Body of pancreas (tissue), 4 donors: Measurements from ENCODE around the gene EMSY. TPM values are rescaled to one million over a fixed set of nuclear protein-coding genes. Genes with fewer than 3 reads are reported as not detected.

Source experiments
- ATAC-seq: fragments of 150-250 bp; one replicate; pipeline ENCODE4 v1.9.1; 2016
- DNase-seq, 4 donors: peaks; one replicate each; pipeline ENCODE4 v3.0.0-alpha.2; 2019
- H3K27ac ChIP-seq, 4 donors: fragments of 200-600 bp; sonication (generic); 1 replicate in 3 of 4; 2 replicates in 1 of 4; pipeline versions ENCODE4 v1.5.1 to v1.6.1; 2016 to 2019; ENCODE audit warnings: mild to moderate bottlenecking in 1 of 4, mixed read lengths in 1 of 4, moderate library complexity in 1 of 4
- H3K27me3 ChIP-seq, 2 donors: fragments of 200-600 bp; sonication (generic); one replicate each; pipeline ENCODE4 v1.6.0; 2016; ENCODE audit warnings: mild to moderate bottlenecking in 1 of 2
- H3K36me3 ChIP-seq, 2 donors: fragments of 200-600 bp; sonication (generic); replicated peaks in 1 of 2; 2 replicates each; pipeline ENCODE4 v1.5.1; 2016; ENCODE audit warnings: low read depth in 2 of 2; ENCODE audit not compliant: insufficient read depth in 1 of 2
- H3K4me1 ChIP-seq: fragments of 200-600 bp; sonication (generic); one replicate; pipeline ENCODE4 v1.6.0; 2016
- H3K4me3 ChIP-seq, 2 donors: fragments of 200-600 bp; sonication (generic); 1 replicate in 1 of 2; 2 replicates in 1 of 2; pipeline ENCODE4 v1.5.1; 2016 to 2019
- H3K9me3 ChIP-seq, 3 donors: fragments of 200-600 bp; sonication (generic); 1 replicate in 2 of 3; 2 replicates in 1 of 3; pipeline ENCODE4 v1.5.1; 2016
- POLR2A ChIP-seq, 3 donors: fragments of 450-650 bp; IDR thresholded peaks; one replicate each; pipeline ENCODE4 v1.6.1; 2016; ENCODE audit warnings: antibody characterized with exemption in 3 of 3, mild to moderate bottlenecking in 2 of 3
- WGBS, 2 donors: methylation state at CpG; one replicate each; pipeline ENCODE4 v1.1.5; 2017; 5-methylcytosine and 5-hydroxymethylcytosine counted together
- intact Hi-C: fragments of 100-400 bp; cut with DNase I; formaldehyde crosslinking; loops from one replicate; pipeline ENCODE4 v1.15.1; 2023
- total RNA-seq, 2 donors: library from RNA; depleted of rRNA; stranded (reverse); fragments of >200 nt; gene quantifications; one replicate each; pipeline ENCODE4 v1.1.0, GENCODE V29; 2016
- TF ChIP-seq, protein P1 (sequence below), 7 experiments: fragments of 450-650 bp in 4 of 7; fragments of 200-600 bp in 3 of 7; sonication (generic) in 3 of 7; IDR thresholded peaks; one replicate each; pipeline ENCODE4 v1.5.1; 2016 to 2019; ENCODE audit warnings: antibody characterized with exemption in 7 of 7

The EMSY gene
- total RNA-seq, 2 donors from 2014 or later = 13.5 to 30.3 TPM

DNA sequence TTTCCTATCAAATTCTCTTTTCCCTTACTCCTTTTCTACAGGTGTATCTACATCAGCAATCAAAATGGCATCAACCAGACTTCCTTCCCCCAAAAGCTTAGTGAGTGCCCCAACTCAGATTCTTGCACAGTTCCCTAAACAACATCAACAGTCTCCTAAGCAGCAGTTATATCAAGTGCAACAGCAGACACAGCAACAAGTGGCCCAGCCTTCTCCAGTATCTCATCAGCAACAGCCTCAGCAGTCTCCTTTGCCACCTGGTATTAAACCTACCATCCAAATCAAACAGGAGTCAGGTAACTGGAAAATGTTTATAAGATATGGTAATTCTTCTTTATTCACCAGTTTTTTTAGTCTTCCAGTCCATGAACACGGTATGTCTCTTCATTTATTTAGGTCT is 51.4 kb downstream of the EMSY start:
- H3K36me3 ChIP-seq = no peaks in the 10 kb centered on the region
- H3K27ac ChIP-seq = no peak overlapping the region
- intact Hi-C loops = no loop called here
- H3K27me3 ChIP-seq = no peaks in the 10 kb centered on the region
- TF ChIP-seq, protein P1, sequence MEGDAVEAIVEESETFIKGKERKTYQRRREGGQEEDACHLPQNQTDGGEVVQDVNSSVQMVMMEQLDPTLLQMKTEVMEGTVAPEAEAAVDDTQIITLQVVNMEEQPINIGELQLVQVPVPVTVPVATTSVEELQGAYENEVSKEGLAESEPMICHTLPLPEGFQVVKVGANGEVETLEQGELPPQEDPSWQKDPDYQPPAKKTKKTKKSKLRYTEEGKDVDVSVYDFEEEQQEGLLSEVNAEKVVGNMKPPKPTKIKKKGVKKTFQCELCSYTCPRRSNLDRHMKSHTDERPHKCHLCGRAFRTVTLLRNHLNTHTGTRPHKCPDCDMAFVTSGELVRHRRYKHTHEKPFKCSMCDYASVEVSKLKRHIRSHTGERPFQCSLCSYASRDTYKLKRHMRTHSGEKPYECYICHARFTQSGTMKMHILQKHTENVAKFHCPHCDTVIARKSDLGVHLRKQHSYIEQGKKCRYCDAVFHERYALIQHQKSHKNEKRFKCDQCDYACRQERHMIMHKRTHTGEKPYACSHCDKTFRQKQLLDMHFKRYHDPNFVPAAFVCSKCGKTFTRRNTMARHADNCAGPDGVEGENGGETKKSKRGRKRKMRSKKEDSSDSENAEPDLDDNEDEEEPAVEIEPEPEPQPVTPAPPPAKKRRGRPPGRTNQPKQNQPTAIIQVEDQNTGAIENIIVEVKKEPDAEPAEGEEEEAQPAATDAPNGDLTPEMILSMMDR (IDR thresholded peaks at IDR 0.05) = no peak
- no peak for TF ChIP-seq POLR2A (IDR thresholded peaks at IDR 0.05)
- H3K4me1 ChIP-seq = no peaks in the 10 kb centered on the region
- ATAC-seq (no peak), DNase-seq (no peak)
- H3K4me3 ChIP-seq = no peak overlapping the region
- no peaks in the 10 kb centered on the region for H3K9me3 ChIP-seq
- WGBS, 2 donors = 96 to 100% methylated on average over 1 of the region's 1 CpG

DNA sequence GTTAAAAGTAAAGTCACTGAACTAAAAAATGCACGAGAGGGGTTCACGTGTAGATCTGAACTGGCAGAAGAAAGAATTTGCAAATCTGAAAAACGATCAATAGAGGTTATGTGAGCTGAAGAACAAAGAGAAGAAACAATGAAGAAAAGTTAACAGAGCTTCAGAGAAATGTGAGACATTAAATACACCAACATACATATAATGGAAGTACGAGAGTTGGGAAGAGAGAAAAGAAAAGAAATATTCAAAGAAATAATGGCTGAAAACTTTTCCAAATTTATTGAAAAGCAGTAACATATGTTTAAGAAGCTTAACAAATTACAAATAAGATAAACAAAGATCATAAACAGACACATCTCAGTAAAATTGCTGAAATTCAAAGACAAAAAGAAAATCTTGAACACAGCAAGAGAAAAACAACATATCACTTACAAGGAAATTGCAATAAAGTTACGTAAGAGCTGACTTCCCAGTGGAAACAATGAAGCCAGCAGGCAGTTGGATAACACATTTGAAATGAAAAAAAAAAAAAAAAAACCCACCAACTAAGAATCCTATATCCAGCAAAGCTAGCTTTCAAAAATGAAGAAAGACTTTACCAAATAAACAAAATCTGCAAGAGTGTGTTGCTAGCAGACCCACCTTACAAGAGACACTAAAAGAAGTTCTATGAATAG is 56.8 kb downstream of the EMSY start:
- no peaks in the 10 kb centered on the region for H3K4me1 ChIP-seq
- ATAC-seq (no peak), DNase-seq (no peak)
- H3K36me3 ChIP-seq = no peaks in the 10 kb centered on the region
- H3K27ac ChIP-seq = no peak overlapping the region
- H3K9me3 ChIP-seq = no peaks in the 10 kb centered on the region
- TF ChIP-seq, protein P1 (IDR thresholded peaks at IDR 0.05) = no peak
- no peak for TF ChIP-seq POLR2A (IDR thresholded peaks at IDR 0.05)
- WGBS, 2 donors = 95 to 99% methylated on average over 5 of the region's 5 CpGs
- H3K4me3 ChIP-seq = no peak overlapping the region
- H3K27me3 ChIP-seq = no peaks in the 10 kb centered on the region
- intact Hi-C loops = no loop called here

DNA sequence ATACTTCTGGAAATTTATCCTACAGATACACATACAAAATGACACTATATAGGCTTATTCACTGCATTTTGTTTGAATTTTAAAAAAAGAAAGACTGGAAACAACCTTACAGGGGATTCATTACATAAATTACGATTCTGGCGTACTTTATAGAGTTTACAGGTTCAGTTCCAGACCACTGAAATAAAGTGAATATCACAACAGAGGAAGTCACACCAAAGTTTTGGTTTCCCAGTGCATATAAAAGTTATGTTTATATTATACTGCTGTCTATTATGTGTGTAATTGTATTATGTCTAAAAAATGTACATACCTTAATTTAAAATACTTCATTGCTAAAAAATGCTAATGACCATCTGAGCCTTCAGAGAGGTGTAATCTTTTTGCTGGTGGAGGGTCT is 62.0 kb downstream of the EMSY start:
- H3K4me3 ChIP-seq = no peak overlapping the region
- intact Hi-C loops = no loop called here
- no peak overlapping the region for H3K27ac ChIP-seq
- no peaks in the 10 kb centered on the region for H3K36me3 ChIP-seq
- no peaks in the 10 kb centered on the region for H3K9me3 ChIP-seq
- peaks cover 18% of the 10 kb centered on the region for H3K4me1 ChIP-seq
- DNase-seq (no peak), ATAC-seq (no peak)
- H3K27me3 ChIP-seq = no peaks in the 10 kb centered on the region
- no peak for TF ChIP-seq POLR2A (IDR thresholded peaks at IDR 0.05)
- TF ChIP-seq, protein P1 (IDR thresholded peaks at IDR 0.05) = no peak
- WGBS, 2 donors = 97 to 99% methylated on average over 2 of the region's 2 CpGs

DNA sequence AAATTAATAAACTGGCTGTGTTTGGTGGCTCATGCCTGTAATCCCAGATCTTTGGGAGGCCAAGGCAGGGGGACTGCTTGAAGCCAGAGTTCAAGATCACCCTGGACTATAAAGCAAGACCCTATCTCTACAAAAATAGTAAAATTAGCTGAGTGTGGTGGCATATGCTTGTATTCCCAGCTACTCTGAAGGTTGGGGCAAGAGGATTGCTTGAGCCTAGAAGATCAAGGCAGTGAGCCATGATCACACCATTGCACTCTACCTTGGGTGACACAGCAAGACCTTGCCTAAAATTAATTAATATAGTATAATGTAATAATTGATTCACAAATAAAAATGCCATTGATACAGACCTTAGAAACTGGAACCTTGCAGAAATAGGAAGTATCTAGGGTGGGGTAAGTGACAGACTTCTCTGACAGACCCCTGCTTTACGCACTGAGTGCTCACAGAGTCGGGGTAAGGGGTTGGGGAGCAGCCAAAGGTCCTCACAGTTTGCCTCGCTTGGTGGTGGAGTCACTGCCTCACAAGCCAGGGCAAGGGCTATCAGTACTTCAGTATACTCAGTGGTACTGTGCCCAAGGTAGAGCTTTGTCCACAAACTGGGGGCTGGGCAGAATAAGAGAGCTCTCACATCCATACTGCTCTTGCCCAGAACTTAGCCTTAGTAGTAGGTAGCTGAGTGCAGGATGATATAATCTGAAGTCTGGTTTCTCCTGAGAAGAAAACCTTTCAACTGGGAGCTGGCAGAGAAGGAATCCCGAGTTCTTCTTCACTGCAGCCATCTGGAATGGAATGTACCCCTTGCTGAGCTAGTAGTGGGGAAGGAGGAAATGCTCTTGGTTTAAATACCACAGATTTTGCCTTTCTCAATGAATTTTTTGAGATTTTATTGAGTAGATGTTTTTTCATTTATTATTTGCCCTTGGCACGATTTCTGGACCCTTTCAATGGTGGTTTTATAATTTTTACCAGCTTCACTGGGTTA is 65.5 kb downstream of the EMSY start:
- Histone ChIP-seq H3K4me3 (no peak overlapping the region), H3K36me3 (no peaks in the 10 kb centered on the region), H3K27ac (peak overlapping the region in 2 of 4 donors; percentile 56 to 60), H3K4me1 (peaks cover 24% of the 10 kb centered on the region), H3K9me3 (no peaks in the 10 kb centered on the region), H3K27me3 (no peaks in the 10 kb centered on the region)
- intact Hi-C loops = loop anchor here (10.0 kb wide), 1 partner anchor 306 kb away; the partner anchor contains the start of gene WNT11
- DNase-seq (no peak), ATAC-seq (peak; percentile 38)
- no peak for TF ChIP-seq POLR2A (IDR thresholded peaks at IDR 0.05)
- 56 to 64% methylated on average over 5 of the region's 5 CpGs for WGBS, 2 donors
